ENCODE data around the gene TMA7B.

The TMA7B gene

DNA sequence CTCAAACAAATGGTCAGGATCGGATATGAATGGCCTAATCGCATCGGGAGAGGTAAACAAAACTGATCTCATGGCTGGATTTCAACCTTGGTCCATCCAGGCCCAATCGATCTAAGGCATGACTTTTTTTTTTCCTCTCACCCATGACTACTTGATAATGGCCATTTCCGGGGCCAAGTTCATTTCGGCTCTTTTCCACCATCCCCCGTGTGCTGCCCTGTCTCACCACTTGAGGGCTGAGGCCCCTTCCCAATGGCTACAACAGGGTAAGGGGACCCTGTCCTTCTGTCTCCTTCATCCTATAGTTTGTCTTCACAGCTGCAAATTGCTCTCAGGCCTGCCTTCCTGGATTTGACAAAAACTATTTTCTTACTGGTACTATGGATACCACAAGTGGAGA lies 32.7 kb upstream of the TMA7B start:
- no peaks in the 10 kb centered on the region for H3K9me2 ChIP-seq (replicated peaks; ENCODE audit: control insufficient read depth, low read length)
- peaks cover 41% of the 10 kb centered on the region for H3K27me3 ChIP-seq (ENCODE audit: control insufficient read depth, low read length)
- H3K4me2 ChIP-seq (ENCODE audit: low read length): no peak overlapping the region
- TF ChIP-seq EZH2phosphoT487 (IDR thresholded peaks at IDR 0.05; ENCODE audit: borderline replicate concordance, low read length): no peak
- TF ChIP-seq, protein P1, sequence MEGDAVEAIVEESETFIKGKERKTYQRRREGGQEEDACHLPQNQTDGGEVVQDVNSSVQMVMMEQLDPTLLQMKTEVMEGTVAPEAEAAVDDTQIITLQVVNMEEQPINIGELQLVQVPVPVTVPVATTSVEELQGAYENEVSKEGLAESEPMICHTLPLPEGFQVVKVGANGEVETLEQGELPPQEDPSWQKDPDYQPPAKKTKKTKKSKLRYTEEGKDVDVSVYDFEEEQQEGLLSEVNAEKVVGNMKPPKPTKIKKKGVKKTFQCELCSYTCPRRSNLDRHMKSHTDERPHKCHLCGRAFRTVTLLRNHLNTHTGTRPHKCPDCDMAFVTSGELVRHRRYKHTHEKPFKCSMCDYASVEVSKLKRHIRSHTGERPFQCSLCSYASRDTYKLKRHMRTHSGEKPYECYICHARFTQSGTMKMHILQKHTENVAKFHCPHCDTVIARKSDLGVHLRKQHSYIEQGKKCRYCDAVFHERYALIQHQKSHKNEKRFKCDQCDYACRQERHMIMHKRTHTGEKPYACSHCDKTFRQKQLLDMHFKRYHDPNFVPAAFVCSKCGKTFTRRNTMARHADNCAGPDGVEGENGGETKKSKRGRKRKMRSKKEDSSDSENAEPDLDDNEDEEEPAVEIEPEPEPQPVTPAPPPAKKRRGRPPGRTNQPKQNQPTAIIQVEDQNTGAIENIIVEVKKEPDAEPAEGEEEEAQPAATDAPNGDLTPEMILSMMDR (IDR thresholded peaks at IDR 0.05; ENCODE audit: low read depth, low read length, poor library complexity, severe bottlenecking): no peak
- no peak overlapping the region for H3K4me3 ChIP-seq (ENCODE audit: low read length)
- H3K4me1 ChIP-seq (ENCODE audit: control insufficient read depth, low read length): no peaks in the 10 kb centered on the region
- H4K20me1 ChIP-seq (ENCODE audit: control insufficient read depth, insufficient read depth, low read depth, low read length): no peaks in the 10 kb centered on the region
- no peak overlapping the region for H3K27ac ChIP-seq (ENCODE audit: low read depth, low read length)
- H3F3A ChIP-seq (ENCODE audit: control insufficient read depth, insufficient read depth): no peaks in the 10 kb centered on the region
- no peaks in the 10 kb centered on the region for H3K79me2 ChIP-seq (ENCODE audit: control insufficient read depth, low read length)
- no peaks in the 10 kb centered on the region for H3K36me3 ChIP-seq (ENCODE audit: control insufficient read depth, low read length)
- H3K9me3 ChIP-seq (ENCODE audit: control insufficient read depth, insufficient read depth, low read length): no peaks in the 10 kb centered on the region

GRCh38 chr22:39928536-39929520 lies 31.4 kb upstream of the TMA7B start:
- peaks cover 44% of the 10 kb centered on the region for H3K27me3 ChIP-seq (ENCODE audit: control insufficient read depth, low read length)
- no peak overlapping the region for H3K27ac ChIP-seq (ENCODE audit: low read depth, low read length)
- no peak for TF ChIP-seq EZH2phosphoT487 (IDR thresholded peaks at IDR 0.05; ENCODE audit: borderline replicate concordance, low read length)
- TF ChIP-seq, protein P1 (IDR thresholded peaks at IDR 0.05; ENCODE audit: low read depth, low read length, poor library complexity, severe bottlenecking): no peak
- H3K4me2 ChIP-seq (ENCODE audit: low read length): no peak overlapping the region
- H3K79me2 ChIP-seq (ENCODE audit: control insufficient read depth, low read length): no peaks in the 10 kb centered on the region
- H3K36me3 ChIP-seq (ENCODE audit: control insufficient read depth, low read length): no peaks in the 10 kb centered on the region
- H3K9me3 ChIP-seq (ENCODE audit: control insufficient read depth, insufficient read depth, low read length): no peaks in the 10 kb centered on the region
- no peak overlapping the region for H3K4me3 ChIP-seq (ENCODE audit: low read length)
- no peaks in the 10 kb centered on the region for H3F3A ChIP-seq (ENCODE audit: control insufficient read depth, insufficient read depth)
- H3K9me2 ChIP-seq (replicated peaks; ENCODE audit: control insufficient read depth, low read length): no peaks in the 10 kb centered on the region
- H4K20me1 ChIP-seq (ENCODE audit: control insufficient read depth, insufficient read depth, low read depth, low read length): no peaks in the 10 kb centered on the region
- no peaks in the 10 kb centered on the region for H3K4me1 ChIP-seq (ENCODE audit: control insufficient read depth, low read length)

GRCh38 chr22:39931251-39931650 lies 28.9 kb upstream of the TMA7B start:
- Histone ChIP-seq H3K79me2 (ENCODE audit: control insufficient read depth, low read length) (no peaks in the 10 kb centered on the region), H4K20me1 (ENCODE audit: control insufficient read depth, insufficient read depth, low read depth, low read length) (no peaks in the 10 kb centered on the region), H3K4me2 (ENCODE audit: low read length) (no peak overlapping the region), H3F3A (ENCODE audit: control insufficient read depth, insufficient read depth) (no peaks in the 10 kb centered on the region), H3K9me2 (replicated peaks; ENCODE audit: control insufficient read depth, low read length) (no peaks in the 10 kb centered on the region), H3K27ac (ENCODE audit: low read depth, low read length) (no peak overlapping the region), H3K36me3 (ENCODE audit: control insufficient read depth, low read length) (no peaks in the 10 kb centered on the region), H3K4me3 (ENCODE audit: low read length) (no peak overlapping the region), H3K4me1 (ENCODE audit: control insufficient read depth, low read length) (no peaks in the 10 kb centered on the region), H3K9me3 (ENCODE audit: control insufficient read depth, insufficient read depth, low read length) (no peaks in the 10 kb centered on the region), H3K27me3 (ENCODE audit: control insufficient read depth, low read length) (peaks cover 59% of the 10 kb centered on the region)
- TF ChIP-seq, protein P1 (IDR thresholded peaks at IDR 0.05; ENCODE audit: low read depth, low read length, poor library complexity, severe bottlenecking): no peak
- TF ChIP-seq EZH2phosphoT487 (IDR thresholded peaks at IDR 0.05; ENCODE audit: borderline replicate concordance, low read length): no peak
